Progenitor cell of endocrine pancreas (in vitro differentiated cells): ENCODE measurements around the gene TUFT1. TPM values are rescaled to one million over a fixed set of nuclear protein-coding genes. Genes with fewer than 3 reads are reported as not detected.

Experiments
- DNase-seq: peaks from one replicate; pipeline ENCODE4 v3.0.0; 2021; ENCODE audit warnings: low spot score; ENCODE audit not compliant: unreplicated experiment
- H3K27ac Mint-ChIP-seq: 2 replicates; pipeline ENCODE4 v1.8.0; 2021; ENCODE audit warnings: mild to moderate bottlenecking, moderate library complexity, mixed read lengths
- H3K27me3 Mint-ChIP-seq: 2 replicates; pipeline ENCODE4 v1.8.0; 2021; ENCODE audit warnings: mixed read lengths
- H3K36me3 Mint-ChIP-seq: 2 replicates; pipeline ENCODE4 v1.8.0; 2022; ENCODE audit warnings: mixed read lengths; ENCODE audit not compliant: insufficient read depth
- H3K4me1 Mint-ChIP-seq: 2 replicates; pipeline ENCODE4 v1.8.0; 2021; ENCODE audit warnings: low read depth, mixed read lengths
- H3K4me3 Mint-ChIP-seq: 2 replicates; pipeline ENCODE4 v1.8.0; 2021; ENCODE audit warnings: low read depth, mild to moderate bottlenecking, moderate library complexity, mixed read lengths
- H3K9me3 Mint-ChIP-seq: 2 replicates; pipeline ENCODE4 v1.8.0; 2021; ENCODE audit warnings: low read depth, mixed read lengths
- CTCF ChIP-seq: fragments of 200-600 bp; sonication (generic); IDR thresholded peaks from one replicate; pipeline ENCODE4 v1.5.0; 2021; ENCODE audit warnings: antibody characterized with exemption, mild to moderate bottlenecking; ENCODE audit not compliant: unreplicated experiment
- total RNA-seq: library from RNA; stranded (reverse); gene quantifications from 2 replicates; pipeline ENCODE4 v1.2.1, GENCODE V29; 2021

The TUFT1 gene
- total RNA-seq, 1 donor from 2014 or later = 12.5 TPM

DNA sequence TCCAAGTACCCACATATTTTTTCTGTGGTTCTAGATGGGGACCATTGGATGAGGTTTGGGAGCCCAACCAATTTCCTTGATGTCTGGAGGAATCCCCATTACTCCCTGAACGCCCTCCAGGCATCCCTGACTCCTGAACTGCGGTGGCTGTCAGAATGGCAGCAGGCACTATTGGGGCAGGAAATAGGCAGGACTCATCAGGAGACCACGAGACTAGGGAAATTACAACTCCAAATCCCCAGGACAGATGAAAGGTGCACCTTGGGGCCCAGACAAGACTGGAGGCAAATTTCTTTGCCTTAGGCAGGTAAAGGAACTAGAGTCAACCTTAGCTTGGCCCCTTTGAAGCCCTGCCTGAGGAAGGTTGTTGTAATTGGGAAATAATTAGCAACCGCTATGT is 27.8 kb upstream of the TUFT1 start:
- Mint-ChIP-seq H3K27me3 (no peaks in the 10 kb centered on the region), H3K4me1 (peaks cover 42% of the 10 kb centered on the region), H3K4me3 (peak overlapping the region; percentile 91), H3K9me3 (no peaks in the 10 kb centered on the region), H3K27ac (peak overlapping the region; percentile 99), H3K36me3 (peaks cover 4% of the 10 kb centered on the region)
- TF ChIP-seq CTCF = no peak
- no peak for DNase-seq

DNA sequence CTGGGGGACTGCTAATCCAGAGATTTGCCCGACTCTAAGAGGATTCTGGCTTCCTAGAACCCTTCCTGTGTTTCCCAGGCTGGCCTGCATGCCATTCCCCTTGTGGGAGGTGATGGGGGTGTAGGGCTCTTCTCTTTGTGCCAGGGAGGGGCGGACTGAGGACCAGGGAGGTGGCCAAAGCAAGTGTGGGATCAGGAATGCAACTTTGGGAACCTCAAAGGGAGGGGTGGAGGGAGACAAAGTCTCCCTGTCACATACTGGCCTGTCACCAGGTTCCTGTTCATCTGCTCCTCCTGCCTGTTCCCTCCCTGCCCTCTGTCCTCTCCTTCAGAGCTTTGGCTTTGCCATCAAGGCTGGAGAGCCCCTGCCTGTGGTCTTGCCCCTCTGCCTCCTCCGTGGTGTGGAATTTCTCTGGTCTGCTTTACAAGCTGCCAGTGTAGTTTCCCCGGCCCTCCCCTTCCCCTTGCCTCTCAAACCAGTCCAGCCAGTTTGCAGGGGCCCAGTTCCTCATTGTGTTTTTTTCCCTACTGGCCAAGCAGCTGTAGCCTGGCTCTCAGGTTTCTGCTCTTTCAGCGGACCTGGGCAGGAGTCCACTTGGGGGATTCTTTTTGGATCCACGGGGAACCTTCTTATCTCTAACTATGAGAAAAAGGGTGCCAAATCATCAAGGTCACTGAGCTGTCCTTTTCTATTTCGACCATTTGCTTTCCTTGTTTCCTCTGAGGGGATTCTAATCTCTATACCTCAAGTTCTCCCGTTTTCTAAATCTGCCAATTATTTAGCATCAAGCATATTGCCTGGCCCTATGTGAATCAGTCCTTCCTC is 27.1 kb upstream of the TUFT1 start:
- no peaks in the 10 kb centered on the region for H3K9me3 Mint-ChIP-seq
- peaks cover 4% of the 10 kb centered on the region for H3K36me3 Mint-ChIP-seq
- H3K27me3 Mint-ChIP-seq = no peaks in the 10 kb centered on the region
- peak overlapping the region; percentile 91 for H3K4me3 Mint-ChIP-seq
- peaks cover 42% of the 10 kb centered on the region for H3K4me1 Mint-ChIP-seq
- peak; percentile 67 for DNase-seq
- TF ChIP-seq CTCF = no peak
- H3K27ac Mint-ChIP-seq = peak overlapping the region; percentile 99

DNA sequence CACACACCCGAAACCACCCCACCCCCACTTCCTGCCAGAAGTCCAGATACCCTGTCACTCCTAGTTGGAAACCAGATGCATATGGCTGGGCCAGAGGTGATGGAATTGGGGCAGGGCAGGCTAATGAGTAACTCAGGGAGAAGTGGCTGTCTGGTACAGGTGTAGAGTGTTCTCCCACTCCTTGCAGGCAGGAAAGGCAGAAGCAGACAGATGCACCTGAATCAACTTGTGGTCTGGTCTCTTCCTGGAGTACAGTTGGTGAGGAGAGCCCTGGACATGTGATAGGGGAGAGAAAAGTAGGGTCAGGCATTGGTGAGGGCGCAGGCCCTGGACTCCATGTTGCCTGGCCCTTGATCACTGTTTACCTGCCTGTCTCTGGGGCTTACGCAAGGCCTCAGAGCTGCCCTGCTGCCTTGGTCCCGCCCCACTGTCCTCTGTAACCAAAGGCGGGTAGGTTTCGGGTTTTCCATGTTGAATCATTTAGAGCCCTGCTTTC is 26.4 kb upstream of the TUFT1 start:
- peak overlapping the region; percentile 99 for H3K27ac Mint-ChIP-seq
- TF ChIP-seq CTCF = no peak
- DNase-seq = peak; percentile 37
- peaks cover 4% of the 10 kb centered on the region for H3K36me3 Mint-ChIP-seq
- H3K4me1 Mint-ChIP-seq = peaks cover 42% of the 10 kb centered on the region
- no peaks in the 10 kb centered on the region for H3K27me3 Mint-ChIP-seq
- no peaks in the 10 kb centered on the region for H3K9me3 Mint-ChIP-seq
- H3K4me3 Mint-ChIP-seq = peak overlapping the region; percentile 91

GRCh38 chr1:151514366-151514765 is 25.7 kb upstream of the TUFT1 start:
- H3K27me3 Mint-ChIP-seq = no peaks in the 10 kb centered on the region
- peak overlapping the region; percentile 99 for H3K27ac Mint-ChIP-seq
- H3K9me3 Mint-ChIP-seq = no peaks in the 10 kb centered on the region
- peaks cover 42% of the 10 kb centered on the region for H3K4me1 Mint-ChIP-seq
- H3K4me3 Mint-ChIP-seq = peak overlapping the region; percentile 91
- H3K36me3 Mint-ChIP-seq = peaks cover 5% of the 10 kb centered on the region
- TF ChIP-seq CTCF = no peak
- no peak for DNase-seq

- Mint-ChIP-seq H3K27ac (peak overlapping the region; percentile 99), H3K36me3 (peaks cover 11% of the 10 kb centered on the region), H3K9me3 (no peaks in the 10 kb centered on the region), H3K4me3 (no peak overlapping the region), H3K4me1 (peaks cover 40% of the 10 kb centered on the region), H3K27me3 (no peaks in the 10 kb centered on the region)
- TF ChIP-seq CTCF = no peak
- DNase-seq = no peak
These were observed 24.8 kb upstream of the TUFT1 start for GRCh38 chr1:151515265-151515664.
